Transverse colon (tissue), 3 donors: ENCODE results near the gene PGP.

Experiments used
- POLR2A ChIP-seq: fragments of 450-650 bp; IDR thresholded peaks from one replicate; pipeline ENCODE4 v1.6.1; 2016; ENCODE audit warnings: antibody characterized with exemption, mild to moderate bottlenecking, moderate library complexity
- POLR2AphosphoS5 ChIP-seq, 3 donors: sonication (generic); formaldehyde crosslinking; IDR thresholded peaks; one replicate each; pipeline ENCODE4 v1.6.1; 2016; ENCODE audit warnings: antibody characterized with exemption in 3 of 3

GRCh38 chr16:2172688-2173335, 41.8 kb downstream of the PGP start:
- no peak for TF ChIP-seq POLR2AphosphoS5 (IDR thresholded peaks at IDR 0.05)
- no peak for TF ChIP-seq POLR2A
